Adrenal gland (tissue), 5 donors: ENCODE measurements around the gene MAT2B.
"Not testable (repeated sequence)": the region's sequence is repeated elsewhere in the genome, so short reads cannot be mapped to it uniquely, and the experiment has no call there.

ENCODE experiments used
- CTCF ChIP-seq, 6 experiments: fragments of 450-650 bp in 4 of 6; fragments of 200-600 bp in 2 of 6; sonication (generic) in 1 of 6; IDR thresholded peaks; 1 replicate in 5 of 6; 2 replicates in 1 of 6; pipeline versions ENCODE4 v1.5.1 to v1.8.0; 2016 to 2021; ENCODE audit warnings: antibody characterized with exemption in 6 of 6, mild to moderate bottlenecking in 2 of 6, moderate library complexity in 1 of 6
- POLR2A ChIP-seq, 2 donors: fragments of 450-650 bp; IDR thresholded peaks; one replicate each; pipeline ENCODE4 v1.6.1; 2017; ENCODE audit warnings: antibody characterized with exemption in 2 of 2, mild to moderate bottlenecking in 2 of 2, moderate library complexity in 1 of 2
- donor health status: DM: no; HTN: no; CAD: no.

- not testable (repeated sequence) for TF ChIP-seq POLR2A, CTCF (IDR thresholded peaks at IDR 0.05)
Observed at GRCh38 chr5:163536442-163536841, 31.0 kb downstream of the MAT2B start.
